Right lobe of liver (tissue), 6 donors: ENCODE results near the gene LSMEM2. TPM values are rescaled to one million over a fixed set of nuclear protein-coding genes. Genes with fewer than 3 reads are reported as not detected.

Source experiments
- ATAC-seq, 4 donors: fragments of 200-7000 bp; cut with Tn5 transposase; one replicate each; pipeline ENCODE4 v1.9.1; 2020; ENCODE audit warnings: mild to moderate bottlenecking in 4 of 4, moderate library complexity in 4 of 4
- DNase-seq, 3 donors: peaks; one replicate each; pipeline ENCODE4 v3.0.0-alpha.2; 2020
- H3K27ac ChIP-seq, 3 donors: fragments of 200-600 bp; one replicate each; pipeline ENCODE4 v1.8.0; 2022
- H3K27me3 ChIP-seq, 2 donors: fragments of 200-600 bp; one replicate each; pipeline ENCODE4 v1.8.0; 2022
- H3K36me3 ChIP-seq, 4 donors: fragments of 200-600 bp; sonication (generic) in 1 of 4; one replicate each; pipeline versions ENCODE4 v1.5.1 to v1.8.0; 2017 to 2022; ENCODE audit warnings: control low read depth in 1 of 4
- H3K4me1 ChIP-seq, 4 donors: fragments of 200-600 bp; sonication (generic) in 1 of 4; one replicate each; pipeline versions ENCODE4 v1.5.1 to v1.8.0; 2017 to 2022; ENCODE audit warnings: control low read depth in 1 of 4
- H3K4me3 ChIP-seq, 3 donors: fragments of 200-600 bp; one replicate each; pipeline ENCODE4 v1.8.0; 2022
- H3K9me3 ChIP-seq, 4 donors: fragments of 200-600 bp; sonication (generic) in 1 of 4; one replicate each; pipeline versions ENCODE4 v1.5.1 to v1.8.0; 2017 to 2022; ENCODE audit warnings: control low read depth in 1 of 4
- CTCF ChIP-seq, 4 donors: fragments of 200-600 bp in 3 of 4; fragments of 450-650 bp in 1 of 4; IDR thresholded peaks; one replicate each; pipeline versions ENCODE4 v1.5.1 to v1.8.0; 2016 to 2022; ENCODE audit warnings: antibody characterized with exemption in 4 of 4, mild to moderate bottlenecking in 2 of 4
- POLR2A ChIP-seq: fragments of 450-650 bp; IDR thresholded peaks from one replicate; pipeline ENCODE4 v1.6.1; 2017; ENCODE audit warnings: antibody characterized with exemption, mild to moderate bottlenecking
- WGBS: methylation state at CpG from one replicate; pipeline ENCODE4 v1.1.6; 2018; ENCODE audit warnings: low coverage, low lambda C conversion rate; ENCODE audit not compliant: insufficient coverage; ENCODE audit errors: missing lambda C conversion rate; 5-methylcytosine and 5-hydroxymethylcytosine counted together
- intact Hi-C, 2 donors: fragments of 100-400 bp; cut with DNase I; formaldehyde crosslinking; loops; one replicate each; pipeline versions ENCODE4 v1.11.2 to v1.14.1; 2022
- total RNA-seq, 6 experiments: library from RNA; depleted of rRNA in 2 of 6; stranded (reverse); fragments of >200 nt in 2 of 6; fragmentation: NEBNext Ultra II Directional in 3 of 6; extraction: Animal tissue kit (Norgen Biotek cat#: 25700) in 3 of 6; gene quantifications; one replicate each; pipeline versions ENCODE4 v1.1.0 to v1.2.4, GENCODE V29; 2016 to 2023
- donor health status: DM: no; HTN: yes; CAD: no.
- donor health status: DM: no; HTN: no; CAD: no.
- donor health status: DM: no; HTN: no; CAD: no.
- donor health status: DM: no; HTN: yes; CAD: no.
- donor health status: DM: no; HTN: yes; CAD: no.

The LSMEM2 gene
- total RNA-seq, 6 experiments from 2014 or later = not detected

- ATAC-seq = no peak
- intact Hi-C loops = no loop called here
- H3K27me3 ChIP-seq = no peaks in the 10 kb centered on the region
- WGBS = 68% methylated on average over 9 of the region's 16 CpGs
- DNase-seq = no peak
- no peak overlapping the region for H3K27ac ChIP-seq
- no peaks in the 10 kb centered on the region for H3K9me3 ChIP-seq
- TF ChIP-seq POLR2A = no peak
- TF ChIP-seq CTCF (IDR thresholded peaks at IDR 0.05) = no peak
- peaks cover 0 to 26% (median 18%) of the 10 kb centered on the region in 4 donors for H3K36me3 ChIP-seq
- H3K4me3 ChIP-seq = no peak overlapping the region
- H3K4me1 ChIP-seq = peaks cover 0 to 26% (median 10%) of the 10 kb centered on the region in 4 donors
These were observed 19.9 kb upstream of the LSMEM2 start for GRCh38 chr3:50258979-50259378.

GRCh38 chr3:50259432-50260026 lies 19.4 kb upstream of the LSMEM2 start:
- no peak for DNase-seq
- no peak for ATAC-seq
- peaks cover 0 to 21% (median 6%) of the 10 kb centered on the region in 4 donors for H3K4me1 ChIP-seq
- intact Hi-C loops = loop anchor here in 1 of 2 donors (10.0 kb wide), 1 partner anchor 135 kb away; no protein-coding TSS in a partner anchor
- H3K27ac ChIP-seq = peak overlapping the region in 2 of 3 donors; percentile 95
- H3K36me3 ChIP-seq = peaks cover 0 to 26% (median 18%) of the 10 kb centered on the region in 4 donors
- TF ChIP-seq CTCF (IDR thresholded peaks at IDR 0.05) (no peak), POLR2A (no peak)
- no CpG with 5 or more reads among the region's 18 CpGs for WGBS
- H3K9me3 ChIP-seq = no peaks in the 10 kb centered on the region
- no peaks in the 10 kb centered on the region for H3K27me3 ChIP-seq
- H3K4me3 ChIP-seq = peak overlapping the region in 2 of 3 donors; percentile 56 to 60

GRCh38 chr3:50260027-50260941 lies 18.6 kb upstream of the LSMEM2 start:
- DNase-seq (peak; percentile 94 to 96 (median 95)), ATAC-seq (peak; percentile 83 to 96 (median 90))
- Histone ChIP-seq H3K4me3 (peak overlapping the region; percentile 52 to 60 (median 56)), H3K9me3 (no peaks in the 10 kb centered on the region), H3K27me3 (no peaks in the 10 kb centered on the region), H3K36me3 (peaks cover 0 to 24% (median 18%) of the 10 kb centered on the region in 4 donors), H3K27ac (peak overlapping the region; percentile 91 to 95 (median 95)), H3K4me1 (peaks cover 0 to 13% (median 2%) of the 10 kb centered on the region in 4 donors)
- no CpG with 5 or more reads among the region's 70 CpGs for WGBS
- TF ChIP-seq POLR2A = peak; percentile 69
- peak; percentile 97 to 99 (median 98) for TF ChIP-seq CTCF (IDR thresholded peaks at IDR 0.05)
- intact Hi-C loops = loop anchor here in 1 of 2 donors (10.0 kb wide), 1 partner anchor 135 kb away; no protein-coding TSS in a partner anchor

- H3K9me3 ChIP-seq = no peaks in the 10 kb centered on the region
- no peaks in the 10 kb centered on the region for H3K27me3 ChIP-seq
- no peak for DNase-seq
- no peak for TF ChIP-seq CTCF (IDR thresholded peaks at IDR 0.05)
- TF ChIP-seq POLR2A = no peak
- peak overlapping the region; percentile 91 to 95 (median 95) for H3K27ac ChIP-seq
- no peak for ATAC-seq
- H3K4me3 ChIP-seq = no peak overlapping the region
- H3K36me3 ChIP-seq = peaks cover 0 to 23% (median 17%) of the 10 kb centered on the region in 4 donors
- intact Hi-C loops = loop anchor here in 1 of 2 donors (10.0 kb wide), 1 partner anchor 136 kb away; no protein-coding TSS in a partner anchor
- no CpG with 5 or more reads among the region's 5 CpGs for WGBS
- peaks cover 0 to 10% (median 0%) of the 10 kb centered on the region in 4 donors for H3K4me1 ChIP-seq
These were observed 17.9 kb upstream of the LSMEM2 start for GRCh38 chr3:50260942-50261441.
